Lower leg skin (tissue), 4 donors: ENCODE measurements around the gene SLC6A16. TPM values are rescaled to one million over a fixed set of nuclear protein-coding genes. Genes with fewer than 3 reads are reported as not detected.

ENCODE experiments used
- DNase-seq, 2 donors: peaks; one replicate each; pipeline ENCODE4 v3.0.0-alpha.2; 2019; ENCODE audit warnings: low spot score in 2 of 2
- H3K4me3 ChIP-seq: fragments of 200-600 bp; sonication (generic); 2 replicates; pipeline ENCODE4 v1.5.1; 2017; ENCODE audit warnings: mild to moderate bottlenecking, low read depth; ENCODE audit not compliant: poor library complexity, severe bottlenecking
- CTCF ChIP-seq, 3 donors: fragments of 450-650 bp; IDR thresholded peaks; one replicate each; pipeline ENCODE4 v1.5.1; 2016; ENCODE audit warnings: antibody characterized with exemption in 3 of 3, mild to moderate bottlenecking in 3 of 3, moderate library complexity in 2 of 3
- POLR2A ChIP-seq, 2 donors: fragments of 450-650 bp; IDR thresholded peaks; one replicate each; pipeline ENCODE4 v1.6.1; 2016 to 2017; ENCODE audit warnings: antibody characterized with exemption in 2 of 2, mild to moderate bottlenecking in 1 of 2, moderate library complexity in 1 of 2
- WGBS, 2 donors: methylation state at CpG; one replicate each; pipeline ENCODE4 v1.1.5; 2018; 5-methylcytosine and 5-hydroxymethylcytosine counted together
- intact Hi-C: fragments of 100-400 bp; cut with DNase I; formaldehyde crosslinking; loops from one replicate; pipeline ENCODE4 v1.15.0; 2023; ENCODE audit warnings: low total_unique reads
- total RNA-seq, 4 donors: library from RNA; depleted of rRNA; stranded (reverse); fragments of >200 nt; gene quantifications; one replicate each; pipeline ENCODE4 v1.1.0, GENCODE V29; 2016

The SLC6A16 gene
- total RNA-seq, 4 donors from 2014 or later: 0.55 to 1.2 (median 0.95) TPM; not detected in 1

DNA sequence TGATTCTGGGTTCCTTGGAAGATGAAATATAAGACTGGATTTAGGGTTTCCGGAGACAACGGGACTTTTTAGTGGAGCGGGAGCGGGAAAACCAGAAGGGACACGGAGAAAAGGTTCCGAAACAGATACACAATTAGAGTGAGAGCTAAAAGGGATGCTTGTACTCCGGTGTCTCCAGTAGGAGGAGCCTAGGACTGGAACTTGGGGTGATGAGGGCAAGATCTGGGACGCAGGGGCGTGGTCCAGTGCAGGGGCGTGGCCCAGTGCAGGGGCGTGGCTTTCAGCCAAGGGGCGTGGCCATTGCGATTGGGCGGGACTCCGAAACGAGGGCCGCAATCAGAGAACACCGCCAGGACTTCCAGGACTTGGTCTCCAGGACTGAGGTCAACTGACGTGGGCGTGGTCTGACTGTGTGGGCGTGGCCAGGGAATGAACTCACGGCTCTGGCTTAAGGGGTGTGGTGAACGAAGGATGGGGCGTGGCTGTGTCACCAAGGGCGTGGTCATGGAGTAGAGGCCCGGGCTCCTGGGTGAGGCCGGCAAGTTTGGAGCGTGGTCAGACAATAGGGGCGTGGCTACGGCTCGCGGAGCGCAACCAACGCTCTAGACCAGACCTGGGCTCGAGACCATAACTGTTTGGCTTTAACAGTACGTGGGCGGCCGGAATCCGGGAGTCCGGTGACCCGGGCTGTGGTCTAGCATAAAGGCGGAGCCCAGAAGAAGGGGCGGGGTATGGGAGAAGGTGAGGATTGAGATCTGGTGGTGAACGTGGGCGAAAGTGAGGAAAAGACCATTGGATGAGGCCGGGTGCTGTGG is 38.5 kb upstream of the SLC6A16 start, which contains the start of gene DKKL1:
Gene DKKL1 (plus strand): TSS at position 610 of the 815 bp plus-strand sequence. CDS start 122 bp downstream, at position 732.
- no peak within 1 kb of the TSS for H3K4me3 ChIP-seq
- TF ChIP-seq CTCF (IDR thresholded peaks at IDR 0.05): no peak
- no peak for TF ChIP-seq POLR2A (IDR thresholded peaks at IDR 0.05)
- peak; percentile 98 to 100 for DNase-seq
- intact Hi-C loops: no loop called here
- whole genome bisulfite sequencing, 2 donors: 3% methylated on average over 46 of the region's 46 CpGs

- intact Hi-C loops: no loop called here
Measured at GRCh38 chr19:49362929-49363267, 37.9 kb upstream of the SLC6A16 start.

GRCh38 chr19:49362048-49362928 is 37.3 kb upstream of the SLC6A16 start, which contains the start of gene TEAD2:
TSS of gene TEAD2 (minus strand) at chr19:49362416. CDS start at chr19:49360075, 2,341 bp downstream.
- WGBS, 2 donors: 0 to 1% methylated on average over 41 to 52 of the region's 52 CpGs

More at GRCh38 chr19:49362929-49363267, 37.9 kb upstream of the SLC6A16 start:
- WGBS, 2 donors: 1 to 2% methylated on average over 14 of the region's 14 CpGs
- no peak for DNase-seq
- no peak overlapping the region for H3K4me3 ChIP-seq
- no peak for TF ChIP-seq CTCF (IDR thresholded peaks at IDR 0.05)
- no peak for TF ChIP-seq POLR2A (IDR thresholded peaks at IDR 0.05)

DNA sequence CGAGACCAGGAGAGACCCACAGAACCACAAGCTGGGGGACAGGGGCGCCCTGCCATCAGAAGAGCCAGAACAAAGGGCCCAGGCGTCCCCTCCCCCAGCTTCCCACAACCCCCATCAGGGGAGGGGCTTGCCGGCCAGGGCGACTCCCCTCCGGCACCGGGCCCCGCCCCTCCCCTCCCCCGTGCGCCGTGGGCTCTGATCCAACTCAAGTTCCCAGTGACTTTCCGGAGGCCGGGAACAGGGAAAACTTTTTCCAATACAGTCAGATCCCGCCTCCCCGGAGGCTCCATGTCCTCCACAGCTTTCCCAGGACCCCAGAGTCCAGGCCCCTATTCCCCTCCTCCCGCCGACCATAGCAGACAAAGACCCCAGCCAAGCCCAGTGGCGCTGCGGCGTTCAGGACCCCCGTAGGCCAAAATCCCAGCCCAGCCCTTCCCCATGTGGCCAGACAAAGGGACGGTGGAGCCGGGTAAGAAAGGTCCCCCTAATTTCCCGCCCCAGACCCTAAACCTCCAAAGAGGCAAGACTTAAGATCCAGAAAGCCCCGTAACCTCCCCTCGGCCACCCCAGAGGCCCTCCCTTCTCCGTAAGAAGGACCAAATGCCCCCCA is 36.6 kb upstream of the SLC6A16 start:
- intact Hi-C loops: no loop called here
- WGBS, 2 donors: 5 to 6% methylated on average over 25 to 26 of the region's 27 CpGs
- DNase-seq: peak; percentile 55 to 95
- peak overlapping the region; percentile 40 for H3K4me3 ChIP-seq
- TF ChIP-seq POLR2A (IDR thresholded peaks at IDR 0.05) (no peak), CTCF (IDR thresholded peaks at IDR 0.05) (no peak)

More at GRCh38 chr19:49362048-49362928, 37.3 kb upstream of the SLC6A16 start, which contains the start of gene TEAD2:
- intact Hi-C loops: no loop called here
- TF ChIP-seq CTCF (IDR thresholded peaks at IDR 0.05) (no peak), POLR2A (IDR thresholded peaks at IDR 0.05) (no peak)
- DNase-seq: peak in 1 of 2 donors; percentile 95
- H3K4me3 ChIP-seq: peak within 1 kb of the TSS; percentile 40
